Measurements from ENCODE around the gene PAPLN.

Gene PAPLN

GRCh38 chr14:73261075-73261474, 23.8 kb downstream of the PAPLN start:
- no peak for DNase-seq (ENCODE audit: low read depth in 2 of 2)

DNA sequence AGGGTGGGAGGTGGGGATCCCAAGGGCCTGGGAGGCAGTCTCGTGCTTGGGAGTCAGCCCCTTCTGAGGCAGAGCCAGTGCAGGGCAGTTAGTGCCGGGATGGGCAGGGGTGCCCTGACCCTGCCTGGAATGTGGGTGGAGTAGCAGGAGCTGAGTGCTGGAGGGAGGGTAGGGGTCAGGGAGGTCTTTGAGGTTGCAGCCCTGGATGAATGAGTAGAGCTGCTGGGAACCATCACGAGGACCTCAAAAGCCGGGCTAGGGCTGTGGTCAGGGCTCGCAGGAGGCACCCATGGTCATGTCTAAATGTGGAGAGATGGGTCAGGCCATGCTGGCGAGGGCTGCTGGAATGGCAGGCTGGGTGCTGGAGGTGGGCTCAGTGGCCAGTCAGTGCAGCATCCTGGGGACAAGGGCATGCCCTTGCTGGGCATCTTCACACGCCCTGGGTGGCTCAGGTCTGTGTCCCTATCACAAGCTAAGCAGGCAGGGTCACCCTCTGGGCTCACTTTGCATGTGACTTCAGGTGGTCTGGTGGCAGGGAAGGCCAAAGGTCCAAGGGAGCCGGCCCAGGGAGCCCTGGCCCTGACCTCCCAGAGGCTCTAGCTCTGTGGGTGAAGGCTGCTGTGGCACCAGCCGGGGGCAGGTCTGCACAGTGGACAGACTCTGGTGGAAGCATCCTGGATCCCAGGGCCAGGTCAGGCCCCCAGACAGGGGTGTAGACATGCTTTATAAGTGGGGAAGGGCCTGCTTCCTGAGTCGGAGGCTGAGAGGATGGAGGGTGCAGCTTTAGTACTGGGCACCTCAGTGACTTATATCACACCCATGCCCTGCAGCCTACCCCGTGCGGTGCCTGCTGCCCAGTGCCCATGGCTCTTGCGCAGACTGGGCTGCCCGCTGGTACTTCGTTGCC, 24.5 kb downstream of the PAPLN start:
- DNase-seq (ENCODE audit: low read depth in 2 of 2): no peak

DNA sequence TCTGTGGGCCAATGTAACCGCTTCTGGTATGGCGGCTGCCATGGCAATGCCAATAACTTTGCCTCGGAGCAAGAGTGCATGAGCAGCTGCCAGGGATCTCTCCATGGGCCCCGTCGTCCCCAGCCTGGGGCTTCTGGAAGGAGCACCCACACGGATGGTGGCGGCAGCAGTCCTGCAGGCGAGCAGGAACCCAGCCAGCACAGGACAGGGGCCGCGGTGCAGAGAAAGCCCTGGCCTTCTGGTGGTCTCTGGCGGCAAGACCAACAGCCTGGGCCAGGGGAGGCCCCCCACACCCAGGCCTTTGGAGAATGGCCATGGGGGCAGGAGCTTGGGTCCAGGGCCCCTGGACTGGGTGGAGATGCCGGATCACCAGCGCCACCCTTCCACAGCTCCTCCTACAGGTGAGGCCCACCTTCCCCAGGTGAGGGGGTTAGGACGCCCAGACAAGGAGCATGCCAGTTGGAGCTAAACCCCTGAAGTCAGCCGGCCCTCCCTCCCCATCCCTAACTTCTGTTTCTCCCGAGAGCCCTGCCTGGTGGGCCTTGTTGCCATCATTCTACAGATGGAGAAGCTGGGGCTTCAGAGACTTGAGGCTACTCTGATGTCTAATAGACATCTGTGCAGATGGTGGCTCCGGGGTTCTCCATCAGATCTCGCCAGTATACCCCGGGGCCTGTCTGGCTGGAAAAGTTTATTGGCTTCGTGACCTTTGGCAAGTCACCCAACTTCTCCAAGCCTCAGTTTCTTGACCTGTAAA, 25.3 kb downstream of the PAPLN start:
- no peak for DNase-seq (ENCODE audit: low read depth in 2 of 2)

GRCh38 chr14:73263606-73264005, 26.3 kb downstream of the PAPLN start:
- DNase-seq (ENCODE audit: low read depth in 2 of 2): no peak

DNA sequence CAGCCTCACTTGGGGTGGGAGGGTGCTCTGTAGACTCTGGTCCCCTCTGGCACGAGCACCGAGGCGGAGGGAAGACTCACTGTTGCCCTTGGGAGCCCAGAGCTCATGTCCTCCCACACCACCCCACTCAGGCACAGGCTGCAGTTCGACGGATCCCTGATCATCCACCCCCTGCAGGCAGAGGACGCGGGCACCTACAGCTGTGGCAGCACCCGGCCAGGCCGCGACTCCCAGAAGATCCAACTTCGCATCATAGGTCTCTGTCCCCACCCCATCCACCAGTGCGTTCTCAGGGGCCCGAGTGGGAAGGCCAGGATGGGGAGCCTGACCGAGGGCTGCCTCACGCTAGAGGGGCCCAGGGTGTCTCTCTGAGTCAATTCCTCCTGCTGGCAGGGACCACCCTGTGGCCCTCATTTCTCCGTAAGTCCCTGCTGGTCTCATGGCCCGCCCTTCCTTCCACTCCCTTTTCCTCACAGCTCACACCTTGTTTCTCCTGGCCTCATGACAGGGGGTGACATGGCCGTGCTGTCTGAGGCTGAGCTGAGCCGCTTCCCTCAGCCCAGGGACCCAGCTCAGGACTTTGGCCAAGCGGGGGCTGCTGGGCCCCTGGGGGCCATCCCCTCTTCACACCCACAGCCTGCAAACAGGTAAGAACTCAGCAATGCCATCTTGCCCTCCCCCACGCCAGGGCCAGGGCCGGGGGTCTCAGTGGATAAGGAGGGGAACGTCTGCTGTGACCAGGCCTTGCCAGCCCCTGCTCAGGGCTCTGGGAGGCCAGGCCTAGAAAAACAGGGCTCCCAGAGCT, 27.0 kb downstream of the PAPLN start:
- no peak for DNase-seq (ENCODE audit: low read depth in 2 of 2)

DNA sequence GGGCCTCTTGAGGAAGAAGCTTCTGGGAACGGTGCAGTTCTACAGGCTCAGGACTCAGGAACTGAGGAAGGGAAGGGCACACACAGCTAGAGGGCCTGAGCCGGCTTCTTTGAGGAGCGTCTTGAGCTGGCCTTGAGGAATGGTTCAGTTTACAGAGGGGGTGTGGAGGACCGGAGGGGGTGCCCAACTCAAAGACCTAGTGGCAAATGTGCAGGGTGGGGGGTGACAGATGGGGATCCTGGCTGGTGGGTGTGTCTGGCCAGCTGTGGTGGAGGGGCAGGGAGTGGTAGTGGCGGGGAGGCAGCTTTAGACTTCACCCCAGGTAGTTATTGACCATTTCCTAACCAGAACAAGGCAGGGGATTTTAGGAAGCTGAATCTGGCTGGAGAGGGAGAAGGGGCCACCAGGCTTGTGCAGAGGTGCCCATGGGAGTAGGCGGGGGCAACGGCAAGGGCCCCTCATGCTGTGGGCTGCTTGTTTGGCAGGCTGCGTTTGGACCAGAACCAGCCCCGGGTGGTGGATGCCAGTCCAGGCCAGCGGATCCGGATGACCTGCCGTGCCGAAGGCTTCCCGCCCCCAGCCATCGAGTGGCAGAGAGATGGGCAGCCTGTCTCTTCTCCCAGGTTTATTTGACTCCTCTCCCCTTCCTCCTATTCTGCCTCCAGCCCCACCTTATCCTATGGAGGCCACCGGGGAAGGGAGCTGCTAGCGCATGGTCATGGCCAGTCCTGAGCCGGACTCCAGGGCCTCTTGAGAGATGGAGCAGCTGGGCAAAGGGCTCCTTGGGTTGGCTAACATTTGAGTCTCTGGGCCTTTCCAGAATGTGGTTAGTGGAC, 27.8 kb downstream of the PAPLN start:
- no peak for DNase-seq (ENCODE audit: low read depth in 2 of 2)

DNA sequence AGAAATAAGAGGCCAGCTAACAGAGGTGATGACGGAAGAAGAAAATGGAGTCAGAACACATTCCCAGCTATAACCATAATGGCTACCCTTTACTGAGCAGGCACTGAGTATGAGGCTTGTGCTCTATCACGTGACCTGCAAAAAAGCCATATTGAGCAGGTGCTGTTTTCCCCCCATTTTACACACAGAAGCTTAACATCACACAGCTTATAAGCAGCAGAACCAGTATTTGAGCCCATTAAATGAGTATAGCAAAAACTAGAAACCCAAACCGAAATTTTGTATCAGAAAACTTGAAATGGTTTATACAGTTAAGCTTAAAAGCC, 28.4 kb downstream of the PAPLN start:
- no peak for DNase-seq (ENCODE audit: low read depth in 2 of 2)

DNA sequence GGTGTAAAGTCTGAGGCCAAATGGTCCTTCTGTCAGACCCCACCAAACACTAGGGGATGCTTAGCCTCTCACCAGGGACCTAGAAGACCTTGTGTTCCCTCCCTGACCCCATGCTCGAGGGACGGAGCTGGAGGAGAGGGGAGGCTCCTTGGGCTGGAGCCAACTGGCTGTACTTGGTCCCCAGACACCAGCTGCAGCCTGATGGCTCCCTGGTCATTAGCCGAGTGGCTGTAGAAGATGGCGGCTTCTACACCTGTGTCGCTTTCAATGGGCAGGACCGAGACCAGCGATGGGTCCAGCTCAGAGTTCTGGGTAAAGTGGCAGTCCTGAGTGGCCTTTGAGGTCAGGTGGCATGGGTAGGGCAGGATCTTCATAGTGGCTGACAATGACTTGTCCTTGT, 29.0 kb downstream of the PAPLN start:
- no peak for DNase-seq (ENCODE audit: low read depth in 2 of 2)

GRCh38 chr14:73267474-73267873, 30.2 kb downstream of the PAPLN start:
- DNase-seq (ENCODE audit: low read depth in 2 of 2): no peak

- DNase-seq (ENCODE audit: low read depth in 2 of 2): no peak
Measured at GRCh38 chr14:73269729-73270531, 32.6 kb downstream of the PAPLN start.

GRCh38 chr14:73272393-73272792, 35.1 kb downstream of the PAPLN start:
- DNase-seq (ENCODE audit: low read depth in 2 of 2): no peak

- DNase-seq (ENCODE audit: low read depth in 2 of 2): no peak
Measured at GRCh38 chr14:73273799-73274198, 36.5 kb downstream of the PAPLN start.

GRCh38 chr14:73276836-73277235, 39.5 kb downstream of the PAPLN start:
- DNase-seq (ENCODE audit: low read depth in 2 of 2): no peak

GRCh38 chr14:73277376-73277775, 40.1 kb downstream of the PAPLN start:
- DNase-seq (ENCODE audit: low read depth in 2 of 2): no peak

DNA sequence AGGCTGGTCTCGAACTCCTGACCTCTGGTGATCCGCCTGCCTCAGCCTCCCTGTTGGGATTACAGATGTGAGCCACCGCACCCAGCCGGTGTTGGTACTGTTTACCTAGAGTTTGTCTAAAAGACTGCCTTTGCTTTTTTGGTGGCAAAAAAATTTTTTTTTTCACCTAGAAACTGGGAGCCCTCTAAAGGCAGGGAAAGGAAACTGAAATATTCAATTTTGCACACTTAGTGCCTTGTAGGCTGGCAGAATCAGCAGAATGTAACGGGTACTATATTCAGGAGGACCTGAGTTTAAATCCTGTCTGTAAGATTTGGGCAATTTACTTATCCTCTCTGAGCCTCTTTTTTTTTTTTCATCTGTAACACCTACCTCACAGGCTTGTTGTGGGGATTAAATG, 43.6 kb downstream of the PAPLN start:
- DNase-seq (ENCODE audit: low read depth in 2 of 2): no peak

- no peak for DNase-seq (ENCODE audit: low read depth in 2 of 2)
Measured at GRCh38 chr14:73283608-73284379, 46.5 kb downstream of the PAPLN start.

- no peak for DNase-seq (ENCODE audit: low read depth in 2 of 2)
Measured at GRCh38 chr14:73285979-73286378, 48.7 kb downstream of the PAPLN start.

DNA sequence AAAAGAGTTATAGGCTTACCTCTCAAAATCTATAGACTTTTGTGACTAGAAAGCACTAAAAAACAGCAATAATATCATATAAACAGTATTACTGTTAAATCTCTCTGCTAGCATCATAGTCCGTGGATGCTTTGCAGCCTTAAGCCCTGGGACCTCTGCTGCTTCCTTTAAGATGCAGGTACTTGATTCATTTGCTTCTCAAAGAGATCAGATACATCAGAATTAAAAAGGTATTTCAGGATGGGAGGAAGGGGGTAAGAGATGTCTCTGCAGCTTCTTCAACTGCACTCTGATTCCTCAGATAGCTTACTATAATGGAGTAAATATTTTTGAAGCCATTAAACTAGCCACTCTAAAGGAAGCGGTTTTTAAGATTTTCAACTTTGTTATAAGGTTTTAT, 49.3 kb downstream of the PAPLN start:
- no peak for DNase-seq (ENCODE audit: low read depth in 2 of 2)

- no peak for DNase-seq (ENCODE audit: low read depth in 2 of 2)
Measured at GRCh38 chr14:73287071-73287470, 49.8 kb downstream of the PAPLN start.

DNA sequence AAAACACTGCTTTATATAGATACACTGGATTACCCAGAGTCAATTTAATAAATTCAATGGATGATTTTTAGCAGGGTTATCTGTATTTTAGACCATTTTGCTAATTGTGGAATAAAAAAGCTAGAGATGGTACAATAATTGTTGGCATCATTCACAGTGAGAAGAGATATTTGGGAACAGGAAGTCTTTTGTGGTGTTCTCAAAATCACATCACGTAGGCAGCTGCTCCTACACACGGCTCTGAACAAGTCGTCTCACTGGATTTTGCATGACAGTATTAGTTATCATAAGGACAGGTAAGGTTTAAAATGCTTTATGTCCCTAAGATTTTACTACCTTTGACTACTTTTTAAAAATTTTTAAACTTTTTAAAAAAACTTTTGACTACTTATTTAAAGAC, 52.0 kb downstream of the PAPLN start:
- DNase-seq (ENCODE audit: low read depth in 2 of 2): no peak

Data from stimulated activated CD8-positive, alpha-beta memory T cell treated with anti-CD3 and anti-CD28 coated beads, Interleukin-15, amount 100 ng/mL, for 4 hours (primary cell).